ENCODE data around the gene PPM1J. TPM values are rescaled to one million over a fixed set of nuclear protein-coding genes. Genes with fewer than 3 reads are reported as not detected.

PPM1J gene
- total and polyA plus RNA-seq, 2 of the 13 experiments (the other 11 are each of a cell fraction or from before 2014, with no cell fraction given): 0.07 to 0.22 TPM

- TF ChIP-seq ZEB1 (IDR thresholded peaks at IDR 0.05; ENCODE audit: insufficient replicate concordance, low read depth) (no peak), HNF4G (IDR thresholded peaks at IDR 0.05; ENCODE audit: borderline replicate concordance, low read depth, low read length) (0 out of 2 replicates have a peak, but pooled peaks have one; percentile 24), HNF4G (CRISPR knock-in tag; IDR thresholded peaks at IDR 0.05; ENCODE audit: borderline replicate concordance, low read depth) (no peak), EP300 (IDR thresholded peaks at IDR 0.05; ENCODE audit: low read depth in 2 of 2, low read length in 2 of 2) (0 out of 4 replicates have a peak, but pooled peaks of 1 of the 2 experiments have one; percentile 3), EP300 (CRISPR knock-in tag; IDR thresholded peaks at IDR 0.05; ENCODE audit: borderline replicate concordance) (no peak), ELF1 (CRISPR knock-in tag; IDR thresholded peaks at IDR 0.05) (0 out of 2 replicates have a peak, but pooled peaks have one; percentile 9), ZNF777 (CRISPR knock-in tag; IDR thresholded peaks at IDR 0.05) (peak; percentile 92), BRCA1 (CRISPR knock-in tag; IDR thresholded peaks at IDR 0.05) (no peak), ZNF160 (CRISPR knock-in tag; IDR thresholded peaks at IDR 0.05) (0 out of 2 replicates have a peak, but pooled peaks have one; percentile 57), ZNF564 (CRISPR knock-in tag; IDR thresholded peaks at IDR 0.05) (no peak), ERF (CRISPR knock-in tag; IDR thresholded peaks at IDR 0.05) (peak; percentile 32; the same call in 1 of the 2 replicates), NR2C2 (CRISPR knock-in tag; IDR thresholded peaks at IDR 0.05; ENCODE audit: borderline replicate concordance) (peak; percentile 17; the same call in 1 of the 2 replicates), ADNP (CRISPR knock-in tag; IDR thresholded peaks at IDR 0.05) (no peak), ASH2L (IDR thresholded peaks at IDR 0.05; ENCODE audit: insufficient read length, low read depth, low read length) (peak; percentile 47), HNRNPUL1 (IDR thresholded peaks at IDR 0.05; ENCODE audit: low read depth, low read length) (no peak), ZBTB37 (CRISPR knock-in tag; IDR thresholded peaks at IDR 0.05) (no peak), ZFX (CRISPR knock-in tag; IDR thresholded peaks at IDR 0.05; ENCODE audit: low read depth) (peak; percentile 66), ONECUT2 (CRISPR knock-in tag; IDR thresholded peaks at IDR 0.05) (no peak), BCL6 (CRISPR knock-in tag; IDR thresholded peaks at IDR 0.05) (peak; percentile 60), ZBTB20 (CRISPR knock-in tag; IDR thresholded peaks at IDR 0.05; ENCODE audit: borderline replicate concordance, low read depth) (0 out of 2 replicates have a peak, but pooled peaks have one; percentile 48), ZBTB39 (CRISPR knock-in tag; IDR thresholded peaks at IDR 0.05) (no peak), SNAPC5 (CRISPR knock-in tag; IDR thresholded peaks at IDR 0.05; ENCODE audit: borderline replicate concordance) (no peak), RAD21 (CRISPR knock-in tag; IDR thresholded peaks at IDR 0.05) (peak; percentile 98), KLF12 (CRISPR knock-in tag; IDR thresholded peaks at IDR 0.05; ENCODE audit: borderline replicate concordance) (peak; percentile 92; the same call in 1 of the 2 replicates)
These were observed 7.7 kb downstream of the PPM1J start (continued) for GRCh38 chr1:112707221-112708001.

Measured in HepG2 (cell line).